ENCODE data around the gene HNMT. TPM values are rescaled to one million over a fixed set of nuclear protein-coding genes. Genes with fewer than 3 reads are reported as not detected.

HNMT gene
- total RNA-seq, 4 donors from 2014 or later: 11.2 to 25.5 (median 21.6) TPM

GRCh38 chr2:138012968-138013367 lies 48.7 kb downstream of the HNMT start:
- no peak overlapping the region for H3K4me3 ChIP-seq
- no peaks in the 10 kb centered on the region for H3K4me1 ChIP-seq
- no peaks in the 10 kb centered on the region for H3K27me3 ChIP-seq
- TF ChIP-seq POLR2AphosphoS5 (IDR thresholded peaks at IDR 0.05): no peak
- no peak for TF ChIP-seq POLR2A (IDR thresholded peaks at IDR 0.05; ENCODE audit: low read depth)
- no peak for TF ChIP-seq EP300 (IDR thresholded peaks at IDR 0.05)
- no peak for TF ChIP-seq CTCF (IDR thresholded peaks at IDR 0.05)
- 100% methylated on average over 3 of the region's 3 CpGs for WGBS
- no peak for DNase-seq (ENCODE audit: extremely low spot score)
- peaks cover 0 to 13% (median 1%) of the 10 kb centered on the region in 4 donors for H3K36me3 ChIP-seq
- no peak overlapping the region for H3K27ac ChIP-seq (replicated peaks in 1 of 4)
- intact Hi-C loops (cut with DNase I): no loop called here
- no peaks in the 10 kb centered on the region for H3K9me3 ChIP-seq

- H3K4me3 ChIP-seq: no peak overlapping the region
- peaks cover 0 to 13% (median 1%) of the 10 kb centered on the region in 4 donors for H3K36me3 ChIP-seq
- no peaks in the 10 kb centered on the region for H3K4me1 ChIP-seq
- 85% methylated on average over 2 of the region's 2 CpGs for WGBS
- no peaks in the 10 kb centered on the region for H3K9me3 ChIP-seq
- H3K27me3 ChIP-seq: no peaks in the 10 kb centered on the region
- intact Hi-C loops (cut with DNase I): no loop called here
- DNase-seq (ENCODE audit: extremely low spot score): no peak
- no peak overlapping the region for H3K27ac ChIP-seq (replicated peaks in 1 of 4)
- TF ChIP-seq POLR2AphosphoS5 (IDR thresholded peaks at IDR 0.05): no peak
These were observed 49.4 kb downstream of the HNMT start for GRCh38 chr2:138013639-138014038.

- Histone ChIP-seq H3K9me3 (no peaks in the 10 kb centered on the region), H3K27me3 (no peaks in the 10 kb centered on the region), H3K4me3 (no peak overlapping the region), H3K27ac (replicated peaks in 1 of 4) (no peak overlapping the region), H3K36me3 (peaks cover 0 to 13% (median 1%) of the 10 kb centered on the region in 4 donors), H3K4me1 (no peaks in the 10 kb centered on the region)
- 96% methylated on average over 3 of the region's 3 CpGs for WGBS
- no peak for DNase-seq (ENCODE audit: extremely low spot score)
- TF ChIP-seq POLR2A (IDR thresholded peaks at IDR 0.05; ENCODE audit: low read depth) (no peak), EP300 (IDR thresholded peaks at IDR 0.05) (no peak), CTCF (IDR thresholded peaks at IDR 0.05) (no peak), POLR2AphosphoS5 (IDR thresholded peaks at IDR 0.05) (no peak)
- intact Hi-C loops (cut with DNase I): no loop called here
These were observed 51.2 kb downstream of the HNMT start for GRCh38 chr2:138015494-138015893.

- H3K4me1 ChIP-seq: no peaks in the 10 kb centered on the region
- H3K27ac ChIP-seq (replicated peaks in 1 of 4): no peak overlapping the region
- intact Hi-C loops (cut with DNase I): no loop called here
- peaks cover 0 to 13% (median 1%) of the 10 kb centered on the region in 4 donors for H3K36me3 ChIP-seq
- H3K9me3 ChIP-seq: no peaks in the 10 kb centered on the region
- WGBS: 63% methylated on average over 3 of the region's 3 CpGs
- no peak for TF ChIP-seq POLR2AphosphoS5 (IDR thresholded peaks at IDR 0.05)
- no peak for TF ChIP-seq CTCF (IDR thresholded peaks at IDR 0.05)
- TF ChIP-seq POLR2A (IDR thresholded peaks at IDR 0.05; ENCODE audit: low read depth): no peak
- TF ChIP-seq EP300 (IDR thresholded peaks at IDR 0.05): no peak
- no peak for DNase-seq (ENCODE audit: extremely low spot score)
- no peak overlapping the region for H3K4me3 ChIP-seq
- no peaks in the 10 kb centered on the region for H3K27me3 ChIP-seq
These were observed 52.2 kb downstream of the HNMT start for GRCh38 chr2:138016351-138017087.

GRCh38 chr2:138017824-138018223 lies 53.6 kb downstream of the HNMT start:
- TF ChIP-seq EP300 (IDR thresholded peaks at IDR 0.05): no peak

More at GRCh38 chr2:138017824-138018223, 53.6 kb downstream of the HNMT start:
- 90% methylated on average over 1 of the region's 1 CpG for WGBS
- Histone ChIP-seq H3K27ac (replicated peaks in 1 of 4) (no peak overlapping the region), H3K4me1 (no peaks in the 10 kb centered on the region), H3K9me3 (no peaks in the 10 kb centered on the region), H3K36me3 (peaks cover 0 to 11% (median 0%) of the 10 kb centered on the region in 4 donors), H3K27me3 (no peaks in the 10 kb centered on the region), H3K4me3 (no peak overlapping the region)
- intact Hi-C loops (cut with DNase I): no loop called here
- DNase-seq (ENCODE audit: extremely low spot score): no peak
